ENCODE results near the gene GPR32.

Gene GPR32

DNA sequence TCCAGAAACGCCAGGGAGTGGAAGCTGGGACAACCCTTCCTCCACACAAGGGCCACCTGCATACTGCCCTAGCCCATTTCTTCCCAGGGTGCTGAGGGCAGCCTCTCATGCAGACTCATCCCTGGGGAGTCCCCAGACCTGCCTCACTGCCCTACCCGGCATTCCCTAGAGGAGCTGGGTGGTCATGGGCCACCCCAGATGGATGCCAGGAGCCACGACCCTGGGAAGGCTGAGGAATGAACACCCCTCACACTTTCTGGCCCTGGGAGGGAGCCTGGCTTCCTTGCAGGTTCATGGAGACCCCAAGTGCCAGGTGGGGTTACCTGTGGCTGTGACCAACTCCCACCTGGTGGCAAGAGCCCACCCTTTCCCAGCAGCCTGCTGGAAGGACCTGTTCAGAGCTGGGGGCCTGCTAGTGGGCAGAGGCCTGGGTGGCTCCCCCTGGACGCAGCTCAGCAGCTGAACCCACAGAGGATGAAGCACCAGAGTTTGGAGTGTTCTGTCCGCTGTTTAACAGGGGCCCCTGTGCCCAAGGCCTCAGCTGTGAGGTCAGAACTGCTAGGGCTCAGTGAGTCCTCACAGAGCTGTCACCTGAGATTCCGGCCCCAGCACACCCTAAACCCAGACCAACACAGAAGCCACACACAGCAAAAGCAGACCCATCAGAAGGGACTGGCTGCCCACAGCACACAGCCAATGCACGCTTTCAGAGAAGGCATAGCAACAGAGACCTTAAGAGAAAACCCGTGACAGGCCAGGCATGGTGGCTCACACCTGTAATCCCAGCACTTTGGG is 26.6 kb downstream of the GPR32 start:
- no peak for DNase-seq (ENCODE audit: extremely low spot score)
- CTCF ChIA-PET, result interaction anchor here (0.7 to 1.5 kb wide), 6 partner anchors 8 to 220 kb away, joined by 3 to 5 read pairs (median 3); no protein-coding TSS in a partner anchor
- POLR2A ChIA-PET, result interaction anchor here (1.0 to 4.8 kb wide), 5 partner anchors 7 to 125 kb away, joined by 3 to 46 read pairs (median 5); partner anchors contain the start of gene KLK3
- no peak for TF ChIP-seq BHLHE40 (IDR thresholded peaks at IDR 0.05; ENCODE audit: borderline replicate concordance)
- TF ChIP-seq FOXA1 (IDR thresholded peaks at IDR 0.05), result no peak
- TF ChIP-seq ELF4 (IDR thresholded peaks at IDR 0.05), result no peak

GRCh38 chr19:50797429-50797780 is 27.1 kb downstream of the GPR32 start:
- no peak for DNase-seq (ENCODE audit: extremely low spot score)
- ChIA-PET CTCF (no interaction called here), POLR2A (interaction anchor here (1.5 kb wide), 1 partner anchor 57 kb away, joined by 3 read pairs; the partner anchor contains the start of gene KLK3)
- TF ChIP-seq SP1 (IDR thresholded peaks at IDR 0.05) (no peak), NFRKB (IDR thresholded peaks at IDR 0.05) (no peak), ELF4 (IDR thresholded peaks at IDR 0.05) (no peak), FOXM1 (IDR thresholded peaks at IDR 0.05; ENCODE audit: borderline replicate concordance) (no peak), HDGF (IDR thresholded peaks at IDR 0.05; ENCODE audit: borderline replicate concordance) (no peak), TARDBP (IDR thresholded peaks at IDR 0.05) (no peak), BHLHE40 (IDR thresholded peaks at IDR 0.05; ENCODE audit: borderline replicate concordance) (no peak), FOXA1 (IDR thresholded peaks at IDR 0.05) (no peak), PKNOX1 (IDR thresholded peaks at IDR 0.05) (no peak), LEF1 (IDR thresholded peaks at IDR 0.05; ENCODE audit: borderline replicate concordance) (no peak), SUZ12 (IDR thresholded peaks at IDR 0.05) (no peak), CTBP1 (IDR thresholded peaks at IDR 0.05; ENCODE audit: borderline replicate concordance) (no peak), ARNT (IDR thresholded peaks at IDR 0.05) (no peak), FOXK2 (IDR thresholded peaks at IDR 0.05) (no peak), ZNF384 (IDR thresholded peaks at IDR 0.05) (no peak), L3MBTL2 (conservative IDR thresholded peaks at IDR 0.05) (no peak)

DNA sequence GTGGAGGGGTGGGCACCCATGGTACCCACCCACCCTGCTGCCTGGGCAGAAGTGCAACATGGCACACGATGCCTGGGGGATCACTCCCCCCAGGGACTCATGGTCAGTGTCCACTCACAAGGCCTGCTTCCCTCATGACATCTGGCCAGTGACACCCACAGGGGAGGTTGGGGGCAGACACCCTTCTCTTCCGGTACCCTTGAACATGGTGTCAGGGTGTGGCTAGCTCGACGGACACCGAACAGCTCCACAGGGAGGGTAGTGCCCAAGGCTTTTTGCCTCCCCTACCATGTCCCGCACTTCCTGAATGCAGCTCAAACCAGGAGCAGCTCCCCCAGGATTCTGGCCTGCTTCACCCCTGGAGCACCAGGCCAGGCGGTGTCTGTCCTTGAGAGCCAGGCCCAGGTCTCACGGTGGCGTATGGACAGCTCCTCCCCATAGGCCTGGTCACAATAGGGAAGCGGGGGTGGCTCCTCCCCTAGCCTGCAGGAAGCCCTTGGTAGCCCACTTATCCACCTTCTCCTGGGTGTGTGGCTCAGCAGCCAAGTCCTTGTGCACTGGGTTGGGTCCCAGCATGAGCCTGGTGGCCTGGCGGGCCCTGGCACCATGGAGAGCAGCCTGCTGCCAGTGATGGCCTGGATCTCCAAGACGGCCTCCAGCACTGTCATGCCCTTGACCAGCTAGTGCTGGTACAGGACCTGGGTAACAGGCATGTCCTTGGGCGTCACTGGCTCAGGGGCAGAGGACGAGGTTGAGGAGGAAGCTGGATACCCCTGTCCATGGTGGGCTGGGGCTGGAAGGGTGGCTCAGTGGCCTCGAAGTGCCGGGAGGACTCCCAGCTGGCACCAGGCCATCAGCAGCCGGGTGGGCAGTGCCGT is 27.8 kb downstream of the GPR32 start:
- TF ChIP-seq ELF4 (IDR thresholded peaks at IDR 0.05), result no peak
- TF ChIP-seq ZNF384 (IDR thresholded peaks at IDR 0.05), result no peak
- TF ChIP-seq SP1 (IDR thresholded peaks at IDR 0.05), result no peak
- TF ChIP-seq LEF1 (IDR thresholded peaks at IDR 0.05; ENCODE audit: borderline replicate concordance), result no peak
- no peak for TF ChIP-seq CTBP1 (IDR thresholded peaks at IDR 0.05; ENCODE audit: borderline replicate concordance)
- TF ChIP-seq FOXK2 (IDR thresholded peaks at IDR 0.05), result no peak
- TF ChIP-seq BHLHE40 (IDR thresholded peaks at IDR 0.05; ENCODE audit: borderline replicate concordance), result no peak
- DNase-seq (ENCODE audit: extremely low spot score), result no peak
- ChIA-PET POLR2A (interaction anchor here (1.5 kb wide), 1 partner anchor 57 kb away, joined by 3 read pairs; the partner anchor contains the start of gene KLK3), CTCF (interaction anchor here (0.8 kb wide), 1 partner anchor 242 kb away, joined by 5 read pairs; no protein-coding TSS in a partner anchor)

DNA sequence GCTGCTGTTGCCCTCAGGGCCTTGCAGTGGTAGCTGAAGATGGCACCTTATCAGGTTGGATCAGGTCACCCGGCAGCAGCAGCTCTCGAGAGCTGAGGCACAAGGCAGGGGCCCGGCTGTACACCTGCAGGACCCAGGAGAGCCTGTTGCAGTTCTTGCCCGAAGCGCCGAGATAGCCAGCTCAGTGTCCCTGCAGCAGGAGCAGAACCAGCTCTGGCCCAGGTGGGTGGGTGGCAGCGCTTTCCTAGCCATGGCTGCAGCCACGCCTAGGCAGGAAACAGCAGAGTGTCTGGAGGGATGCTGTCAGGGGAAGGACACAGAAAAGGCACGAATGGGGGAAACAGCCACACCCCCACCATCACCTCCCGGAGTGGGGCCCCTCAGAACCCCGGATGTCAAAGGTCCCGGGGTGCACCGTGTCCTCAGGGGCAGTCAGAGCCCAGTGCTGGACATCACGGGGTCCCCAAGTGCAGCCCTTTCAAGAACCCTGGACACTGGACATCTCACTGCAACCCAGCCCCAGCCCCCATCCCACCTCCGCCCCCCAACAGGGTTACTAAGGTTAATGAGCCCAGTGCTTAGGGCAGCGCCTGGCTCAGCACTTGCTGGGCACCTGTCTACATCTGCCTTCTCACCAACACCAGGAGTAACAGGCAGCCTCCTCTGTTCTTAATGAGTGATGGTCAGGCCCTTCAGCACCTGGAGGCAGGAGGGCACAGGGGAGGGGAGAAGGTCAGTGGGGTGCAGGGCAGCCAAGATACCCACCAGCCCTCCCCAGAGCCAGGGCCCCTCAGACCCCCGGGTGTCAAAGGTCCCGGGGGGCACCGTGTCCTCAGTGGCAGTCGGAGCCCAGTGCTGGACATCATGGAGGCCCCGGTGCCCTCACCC is 28.6 kb downstream of the GPR32 start:
- TF ChIP-seq FOXM1 (IDR thresholded peaks at IDR 0.05; ENCODE audit: borderline replicate concordance) (no peak), NFRKB (IDR thresholded peaks at IDR 0.05) (no peak), TARDBP (IDR thresholded peaks at IDR 0.05) (no peak), LEF1 (IDR thresholded peaks at IDR 0.05; ENCODE audit: borderline replicate concordance) (no peak), CTBP1 (IDR thresholded peaks at IDR 0.05; ENCODE audit: borderline replicate concordance) (no peak), ZNF384 (IDR thresholded peaks at IDR 0.05) (no peak), L3MBTL2 (conservative IDR thresholded peaks at IDR 0.05) (no peak), BHLHE40 (IDR thresholded peaks at IDR 0.05; ENCODE audit: borderline replicate concordance) (no peak), ELF4 (IDR thresholded peaks at IDR 0.05) (no peak), ARNT (IDR thresholded peaks at IDR 0.05) (no peak), HDGF (IDR thresholded peaks at IDR 0.05; ENCODE audit: borderline replicate concordance) (no peak), PKNOX1 (IDR thresholded peaks at IDR 0.05) (no peak)
- POLR2A ChIA-PET, result interaction anchor here (1.5 kb wide), 1 partner anchor 56 kb away, joined by 3 read pairs; the partner anchor contains the start of gene KLK3
- DNase-seq (ENCODE audit: extremely low spot score), result no peak
- CTCF ChIA-PET, result interaction anchor here (0.8 kb wide), 1 partner anchor 243 kb away, joined by 5 read pairs; no protein-coding TSS in a partner anchor

GRCh38 chr19:50799547-50799851 is 29.2 kb downstream of the GPR32 start:
- ChIA-PET CTCF (no interaction called here), POLR2A (no interaction called here)
- TF ChIP-seq SUZ12 (IDR thresholded peaks at IDR 0.05) (no peak), CTBP1 (IDR thresholded peaks at IDR 0.05; ENCODE audit: borderline replicate concordance) (no peak), ELF4 (IDR thresholded peaks at IDR 0.05) (no peak), ARNT (IDR thresholded peaks at IDR 0.05) (no peak), L3MBTL2 (conservative IDR thresholded peaks at IDR 0.05) (no peak), FOXM1 (IDR thresholded peaks at IDR 0.05; ENCODE audit: borderline replicate concordance) (no peak)
- DNase-seq (ENCODE audit: extremely low spot score), result no peak

DNA sequence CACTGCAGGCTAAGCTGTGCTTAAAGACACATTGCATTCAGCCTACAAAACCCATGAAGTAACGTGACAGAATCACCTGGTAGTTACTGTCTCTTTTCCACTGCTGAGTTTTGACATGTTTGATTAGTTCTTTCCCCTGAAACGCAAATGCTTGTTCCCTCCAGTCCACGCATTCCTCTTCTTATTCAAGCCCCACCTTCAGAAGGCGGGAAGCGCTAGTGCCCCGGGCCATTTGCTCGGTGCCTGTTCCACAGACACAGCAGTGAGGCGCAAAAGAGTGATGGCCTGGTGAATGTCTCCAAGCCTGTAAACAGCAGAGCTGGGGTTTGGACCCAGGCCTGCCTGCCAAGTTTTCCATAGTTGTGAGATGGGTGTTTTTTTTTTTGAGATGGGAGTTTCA is 30.8 kb downstream of the GPR32 start:
- TF ChIP-seq L3MBTL2 (conservative IDR thresholded peaks at IDR 0.05) (no peak), FOXA1 (IDR thresholded peaks at IDR 0.05) (no peak), SUZ12 (IDR thresholded peaks at IDR 0.05) (no peak), SP1 (IDR thresholded peaks at IDR 0.05) (no peak), ARNT (IDR thresholded peaks at IDR 0.05) (no peak), LEF1 (IDR thresholded peaks at IDR 0.05; ENCODE audit: borderline replicate concordance) (no peak), CTBP1 (IDR thresholded peaks at IDR 0.05; ENCODE audit: borderline replicate concordance) (no peak), ELF4 (IDR thresholded peaks at IDR 0.05) (no peak), BHLHE40 (IDR thresholded peaks at IDR 0.05; ENCODE audit: borderline replicate concordance) (no peak), ZNF384 (IDR thresholded peaks at IDR 0.05) (no peak), TARDBP (IDR thresholded peaks at IDR 0.05) (no peak), PKNOX1 (IDR thresholded peaks at IDR 0.05) (no peak), FOXK2 (IDR thresholded peaks at IDR 0.05) (no peak), NFRKB (IDR thresholded peaks at IDR 0.05) (no peak), HDGF (IDR thresholded peaks at IDR 0.05; ENCODE audit: borderline replicate concordance) (no peak), FOXM1 (IDR thresholded peaks at IDR 0.05; ENCODE audit: borderline replicate concordance) (no peak)
- no peak for DNase-seq (ENCODE audit: extremely low spot score)
- POLR2A ChIA-PET, result no interaction called here
- CTCF ChIA-PET, result no interaction called here

Measured in HEK293T (cell line).